K562 (cell line): ENCODE measurements around the gene HOXB5. TPM values are rescaled to one million over a fixed set of nuclear protein-coding genes. Genes with fewer than 3 reads are reported as not detected.

Experiments used
- ATAC-seq: fragments of 200-7000 bp; cut with Tn5 transposase; 3 replicates; pipeline ENCODE4 v1.9.1; 2020; ENCODE audit warnings: moderate library complexity
- BruUV-seq: library from RNA; stranded (reverse); fragments of 400-500 nt; replicated peaks from 2 replicates; lab custom pipeline; 2021; lab: Mats Ljungman, UMichigan
- CTCF ChIA-PET: fragments of 300-600 bp; formaldehyde crosslinking; extraction: SDS; loops from one replicate; lab custom pipeline; 2021; ENCODE audit warnings: low intra/inter-chr PET ratio; lab: Yijun Ruan, JAX
- POLR2A ChIA-PET: fragments of 300-600, 350-650 bp; sonication (Branson Sonifier 250); formaldehyde crosslinking; extraction: SDS; loops from one replicate; lab custom pipeline; 2021; ENCODE audit warnings: antibody characterized with exemption, inconsistent platforms; lab: Yijun Ruan, JAX
- DNase-seq, 4 experiments: peaks; one replicate each; pipeline versions ENCODE4 v3.0.0 to v3.0.0-alpha.2; 2011 to 2018; ENCODE audit warnings: low spot score in 3 of 4, mixed read lengths in 3 of 4; ENCODE audit errors: extremely low read depth in 1 of 4
- FAIRE-seq: peaks from 2 replicates; lab custom pipeline; 2011; peaks lifted over from hg19 to GRCh38; lab: Jason Lieb, UNC
- H2AFZ ChIP-seq: 2 replicates; pipeline ENCODE4 v1.6.0; 2011; ENCODE audit warnings: low read depth, low read length, control low read depth, inconsistent platforms
- H3K27ac ChIP-seq: fragments of 200-600 bp; 3 replicates; pipeline ENCODE4 v1.8.0; 2011; ENCODE audit warnings: low read depth, mild to moderate bottlenecking, control low read depth, inconsistent platforms, low read length, moderate library complexity, mixed read lengths; ENCODE audit errors: extremely low read depth
- H3K27me3 ChIP-seq, 2 experiments: fragments of 300-600 bp in 1 of 2; 2 replicates in 1 of 2; 3 replicates in 1 of 2; pipeline versions ENCODE4 v1.6.0 to v1.8.0; 2011; ENCODE audit warnings: inconsistent platforms in 2 of 2, low read length in 2 of 2, mild to moderate bottlenecking in 1 of 2, mixed read lengths in 1 of 2, moderate library complexity in 1 of 2; ENCODE audit not compliant: control insufficient read depth in 2 of 2, insufficient read depth in 2 of 2
- H3K36me3 ChIP-seq: fragments of 300-600 bp; 3 replicates; pipeline ENCODE4 v1.8.0; 2011; ENCODE audit warnings: mild to moderate bottlenecking, low read length, inconsistent platforms; ENCODE audit not compliant: control insufficient read depth, insufficient read depth
- H3K4me1 ChIP-seq, 2 experiments: fragments of 200-600 bp in 1 of 2; replicated peaks in 1 of 2; 2 replicates in 1 of 2; 3 replicates in 1 of 2; pipeline versions ENCODE4 v1.5.1 to v1.8.0; 2011; ENCODE audit warnings: inconsistent platforms in 2 of 2, low read length in 2 of 2, mild to moderate bottlenecking in 1 of 2, mixed read lengths in 1 of 2, moderate library complexity in 1 of 2; ENCODE audit not compliant: control insufficient read depth in 2 of 2, insufficient read depth in 2 of 2
- H3K4me2 ChIP-seq: 2 replicates; pipeline ENCODE4 v1.6.1; 2011; ENCODE audit warnings: low read length, control low read depth, inconsistent platforms, mixed read lengths; ENCODE audit not compliant: insufficient read depth
- H3K4me3 ChIP-seq: fragments of 200-600 bp; sonication (generic), shearing (Covaris generic); 2 replicates; pipeline ENCODE4 v1.5.1; 2016; ENCODE audit warnings: control low read depth, inconsistent platforms
- H3K79me2 ChIP-seq: fragments of 200-600 bp; 3 replicates; pipeline ENCODE4 v1.8.0; 2011; ENCODE audit warnings: low read length, inconsistent platforms; ENCODE audit not compliant: control insufficient read depth, insufficient read depth
- H3K9ac ChIP-seq, 2 experiments: 2 replicates each; pipeline versions ENCODE4 v1.6.0 to v1.6.1; 2011; ENCODE audit warnings: low read depth in 2 of 2, low read length in 2 of 2, control low read depth in 1 of 2, inconsistent platforms in 1 of 2, mild to moderate bottlenecking in 1 of 2, mixed read lengths in 1 of 2; ENCODE audit not compliant: insufficient read depth in 1 of 2
- H3K9me1 ChIP-seq: one replicate; pipeline ENCODE4 v1.6.0; 2011; ENCODE audit warnings: inconsistent platforms, mild to moderate bottlenecking, low read length, moderate library complexity; ENCODE audit not compliant: control insufficient read depth, insufficient read depth
- H3K9me3 ChIP-seq: replicated peaks from 2 replicates; pipeline ENCODE4 v1.5.1; 2011; ENCODE audit warnings: low read depth, low read length, inconsistent platforms; ENCODE audit not compliant: control insufficient read depth, insufficient read depth
- H4K20me1 ChIP-seq: replicated peaks from 2 replicates; pipeline ENCODE4 v1.6.1; 2011; ENCODE audit warnings: low read length, inconsistent platforms, mixed read lengths; ENCODE audit not compliant: control insufficient read depth, insufficient read depth
- CREBBP ChIP-seq: IDR thresholded peaks from one replicate; pipeline ENCODE4 v1.6.1; 2012; ENCODE audit warnings: low read depth, mild to moderate bottlenecking, control low read depth, inconsistent platforms, low read length
- DACH1 ChIP-seq: fragments of 450-650 bp; IDR thresholded peaks from 2 replicates; pipeline ENCODE4 v1.6.1; 2018; ENCODE audit not compliant: partially characterized antibody
- SAFB ChIP-seq: fragments of 200-400 bp; formaldehyde crosslinking; IDR thresholded peaks from 2 replicates; pipeline ENCODE4 v1.6.1; 2017; ENCODE audit warnings: low read depth, low read length, borderline replicate concordance
- SMARCB1 ChIP-seq: IDR thresholded peaks from 2 replicates; pipeline ENCODE4 v1.6.1; 2011; ENCODE audit warnings: improper control_type of control experiment, low read depth; ENCODE audit not compliant: insufficient read length
- ZNF24 ChIP-seq: fragments of 450-650 bp; IDR thresholded peaks from 2 replicates; pipeline ENCODE4 v1.6.1; 2016
- ZNF785 ChIP-seq: fragments of 250-450 bp; sonication (Bioruptor Pico); IDR thresholded peaks from 2 replicates; pipeline ENCODE4 v1.4.0; 2020; ENCODE audit warnings: mild to moderate bottlenecking
- WGBS: fragments of 100-300 bp; shearing (Covaris generic); methylation state at CpG from one replicate; pipeline ENCODE4 v1.1.6; 2016; ENCODE audit warnings: low coverage, mixed read lengths; ENCODE audit not compliant: insufficient coverage; ENCODE audit errors: missing lambda C conversion rate; 5-methylcytosine and 5-hydroxymethylcytosine counted together
- in situ Hi-C: fragments of 300-500 bp; cut with MboI; formaldehyde crosslinking; loops from 4 replicates; pipeline ENCODE4 v1.15.0; 2018; ENCODE audit warnings: inconsistent platforms, mixed read lengths
- intact Hi-C: fragments of 100-400 bp; cut with micrococcal nuclease; formaldehyde crosslinking; loops from 2 replicates; pipeline ENCODE4 v1.14.2; 2022
- polyA plus RNA-seq, 8 experiments: library from polyadenylated mRNA; depleted of rRNA in 4 of 8; stranded (reverse) in 5 of 8; unstranded in 3 of 8; fragments of >200 nt; fragmentation: Nextera tagmentation in 2 of 8; fragmentation: Illumina TruSeq in 1 of 8; extraction: Ambion mirVana in 2 of 8; extraction: Trizol in 1 of 8; gene quantifications; 2 replicates each; pipeline versions ENCODE4 v1.2.1 to v1.2.3, GENCODE V29; 2011 to 2014; ENCODE audit warnings: inconsistent platforms in 1 of 8, missing spikeins in 1 of 8
- total RNA-seq, 7 experiments: library from RNA; depleted of rRNA in 6 of 7; stranded (reverse); fragments of >200 nt in 6 of 7; fragmentation: Illumina TruSeq in 2 of 7; extraction: Trizol in 2 of 7; gene quantifications; 2 replicates each; pipeline versions ENCODE4 v1.2.1 to v1.2.3, GENCODE V29; 2011 to 2021; ENCODE audit warnings: low replicate concordance in 1 of 7
- TF ChIP-seq, protein P1 (sequence below): fragments of 450-650 bp; formaldehyde crosslinking; IDR thresholded peaks from 2 replicates; pipeline ENCODE4 v1.4.0; 2020; ENCODE audit warnings: mild to moderate bottlenecking, moderate library complexity
- TF ChIP-seq, protein P2 (sequence below): sonication (generic); formaldehyde crosslinking; IDR thresholded peaks from 2 replicates; pipeline ENCODE4 v1.9.0; 2022; ENCODE audit warnings: mild to moderate bottlenecking, missing genetic modification reagents
- TF ChIP-seq, protein P3 (sequence below): fragments of 450-650 bp; formaldehyde crosslinking; IDR thresholded peaks from 2 replicates; pipeline ENCODE4 v1.4.0; 2020; ENCODE audit warnings: mild to moderate bottlenecking, mixed read lengths

The HOXB5 gene
- total and polyA plus RNA-seq, 9 of the 15 experiments (the other 6 are each of a cell fraction or from before 2014, with no cell fraction given): 0.24 to 2.7 (median 0.65) TPM

- TF ChIP-seq ZNF785: no peak
- TF ChIP-seq CREBBP: no peak
- no peak for TF ChIP-seq ZNF24
- TF ChIP-seq SMARCB1: no peak
- TF ChIP-seq, protein P1, sequence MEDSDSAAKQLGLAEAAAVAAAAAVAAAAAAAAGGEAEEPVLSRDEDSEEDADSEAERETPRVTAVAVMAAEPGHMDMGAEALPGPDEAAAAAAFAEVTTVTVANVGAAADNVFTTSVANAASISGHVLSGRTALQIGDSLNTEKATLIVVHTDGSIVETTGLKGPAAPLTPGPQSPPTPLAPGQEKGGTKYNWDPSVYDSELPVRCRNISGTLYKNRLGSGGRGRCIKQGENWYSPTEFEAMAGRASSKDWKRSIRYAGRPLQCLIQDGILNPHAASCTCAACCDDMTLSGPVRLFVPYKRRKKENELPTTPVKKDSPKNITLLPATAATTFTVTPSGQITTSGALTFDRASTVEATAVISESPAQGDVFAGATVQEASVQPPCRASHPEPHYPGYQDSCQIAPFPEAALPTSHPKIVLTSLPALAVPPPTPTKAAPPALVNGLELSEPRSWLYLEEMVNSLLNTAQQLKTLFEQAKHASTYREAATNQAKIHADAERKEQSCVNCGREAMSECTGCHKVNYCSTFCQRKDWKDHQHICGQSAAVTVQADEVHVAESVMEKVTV (CRISPR knock-in tag): no peak
- no peak for TF ChIP-seq DACH1
These were observed 2.9 kb downstream of the HOXB5 start (continued) for GRCh38 chr17:48590607-48591161.

DNA sequence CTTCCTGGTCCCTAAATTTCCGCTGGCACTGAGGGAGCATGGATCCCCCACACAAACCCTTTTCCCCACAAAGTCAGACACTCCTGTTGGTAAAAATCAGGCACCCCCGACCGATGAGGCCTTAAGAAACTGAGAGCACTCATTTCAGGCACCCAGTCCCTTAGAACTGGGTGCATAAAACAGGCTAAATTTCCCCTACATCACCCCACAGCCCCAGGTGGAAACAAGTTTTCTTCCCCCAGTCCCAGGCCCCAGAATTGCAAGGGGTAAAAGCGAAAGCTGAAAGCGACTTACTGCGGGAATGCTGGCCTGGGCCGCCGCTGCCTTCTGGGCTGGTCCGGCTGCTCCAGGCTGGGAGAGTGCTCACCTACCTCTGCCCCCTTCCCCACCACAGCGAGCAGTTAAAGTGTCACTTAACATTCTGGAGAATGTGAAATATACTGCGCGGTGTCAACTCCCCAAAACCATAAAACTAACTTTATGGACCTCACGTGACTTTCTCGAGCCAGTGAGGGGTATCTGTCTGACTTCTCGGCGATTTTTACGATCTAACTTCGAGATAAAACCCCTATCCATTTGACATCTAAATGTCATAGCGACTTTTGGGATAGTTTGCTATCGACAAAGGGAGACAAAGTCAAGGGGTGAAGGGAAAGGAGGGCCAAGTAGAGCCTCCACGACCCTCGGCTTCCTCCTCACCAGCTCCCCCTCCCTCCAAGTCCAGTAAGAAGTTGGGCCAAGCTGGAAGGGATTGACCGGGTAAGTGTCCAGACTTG, 3.6 kb downstream of the HOXB5 start, which contains the start of gene HOXB3:
HOXB3 (minus strand) TSS at position 411 of the 776 bp plus-strand sequence. CDS start 37,767 bp downstream, outside the sequence.
- Histone ChIP-seq H3K4me2 (no peak within 1 kb of the TSS; the same call in 1 of the 2 replicates), H4K20me1 (no peaks in the 10 kb centered on the region), H3K9me1 (no peaks in the 10 kb centered on the region), H2AFZ (no peak within 1 kb of the TSS), H3K36me3 (no peaks in the 10 kb centered on the region), H3K9me3 (no peaks in the 10 kb centered on the region), H3K27ac (no peak within 1 kb of the TSS), H3K4me3 (no peak within 1 kb of the TSS), H3K9ac (peak within 1 kb of the TSS in 1 of 2 experiments; percentile 27; a peak in 1 of 4 replicates), H3K79me2 (0 out of 3 replicates have a peak, but pooled peaks cover 2% of the 10 kb centered on the region), H3K4me1 (peaks cover 9 to 35% of the 10 kb centered on the region in 2 experiments; a peak in 4 of 5 replicates), H3K27me3 (no peaks in the 10 kb centered on the region)
- no peak for ATAC-seq
- DNase-seq: no peak
- in situ Hi-C loops: loop anchor here (5.0 kb wide), 1 partner anchor 253 kb away; no protein-coding TSS in a partner anchor
- intact Hi-C loops: no loop called here
- no peak for FAIRE-seq
- POLR2A ChIA-PET: interaction anchor here (1.0 to 1.7 kb wide), 5 partner anchors 9 to 254 kb away, joined by 3 to 10 read pairs (median 6); partner anchors contain the start of gene HOXB9
- BruUV-seq: no TSS peak
- CTCF ChIA-PET: interaction anchor here (0.7 to 0.9 kb wide), 2 partner anchors 12 to 254 kb away, joined by 3 read pairs; no protein-coding TSS in a partner anchor
- no peak for TF ChIP-seq SAFB
- TF ChIP-seq, protein P2, sequence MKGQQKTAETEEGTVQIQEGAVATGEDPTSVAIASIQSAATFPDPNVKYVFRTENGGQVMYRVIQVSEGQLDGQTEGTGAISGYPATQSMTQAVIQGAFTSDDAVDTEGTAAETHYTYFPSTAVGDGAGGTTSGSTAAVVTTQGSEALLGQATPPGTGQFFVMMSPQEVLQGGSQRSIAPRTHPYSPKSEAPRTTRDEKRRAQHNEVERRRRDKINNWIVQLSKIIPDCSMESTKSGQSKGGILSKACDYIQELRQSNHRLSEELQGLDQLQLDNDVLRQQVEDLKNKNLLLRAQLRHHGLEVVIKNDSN (CRISPR knock-in tag): peak; percentile 17; the same call in 1 of the 2 replicates
- TF ChIP-seq, protein P3, sequence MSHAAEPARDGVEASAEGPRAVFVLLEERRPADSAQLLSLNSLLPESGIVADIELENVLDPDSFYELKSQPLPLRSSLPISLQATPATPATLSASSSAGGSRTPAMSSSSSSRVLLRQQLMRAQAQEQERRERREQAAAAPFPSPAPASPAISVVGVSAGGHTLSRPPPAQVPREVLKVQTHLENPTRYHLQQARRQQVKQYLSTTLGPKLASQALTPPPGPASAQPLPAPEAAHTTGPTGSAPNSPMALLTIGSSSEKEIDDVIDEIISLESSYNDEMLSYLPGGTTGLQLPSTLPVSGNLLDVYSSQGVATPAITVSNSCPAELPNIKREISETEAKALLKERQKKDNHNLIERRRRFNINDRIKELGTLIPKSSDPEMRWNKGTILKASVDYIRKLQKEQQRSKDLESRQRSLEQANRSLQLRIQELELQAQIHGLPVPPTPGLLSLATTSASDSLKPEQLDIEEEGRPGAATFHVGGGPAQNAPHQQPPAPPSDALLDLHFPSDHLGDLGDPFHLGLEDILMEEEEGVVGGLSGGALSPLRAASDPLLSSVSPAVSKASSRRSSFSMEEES (CRISPR knock-in tag): peak; percentile 78
- WGBS: 65% methylated on average over 22 of the region's 23 CpGs
